Subcutaneous abdominal adipose tissue (tissue), 5 donors: ENCODE measurements around the gene LENG8.
"Not testable (repeated sequence)": the region's sequence is repeated elsewhere in the genome, so short reads cannot be mapped to it uniquely, and the experiment has no call there.

Experiments
- H3K27ac ChIP-seq: one replicate; pipeline ENCODE4 v1.7.0; 2013; ENCODE audit warnings: low read depth, mild to moderate bottlenecking, inconsistent platforms, low read length, moderate library complexity
- H3K27me3 ChIP-seq, 5 donors: one replicate each; pipeline ENCODE4 v1.7.0; 2013; ENCODE audit warnings: low read length in 5 of 5, inconsistent platforms in 1 of 5; ENCODE audit not compliant: control insufficient read depth in 5 of 5, insufficient read depth in 4 of 5
- H3K36me3 ChIP-seq, 5 donors: one replicate each; pipeline ENCODE4 v1.7.0; 2013; ENCODE audit warnings: low read length in 5 of 5; ENCODE audit not compliant: control insufficient read depth in 5 of 5, insufficient read depth in 5 of 5
- H3K4me1 ChIP-seq, 5 donors: one replicate each; pipeline ENCODE4 v1.7.0; 2013; ENCODE audit warnings: low read length in 5 of 5, mild to moderate bottlenecking in 3 of 5, moderate library complexity in 1 of 5; ENCODE audit not compliant: control insufficient read depth in 5 of 5, insufficient read depth in 5 of 5
- H3K4me3 ChIP-seq, 5 donors: one replicate each; pipeline ENCODE4 v1.7.0; 2013; ENCODE audit warnings: low read length in 5 of 5, low read depth in 1 of 5
- H3K9ac ChIP-seq, 5 donors: one replicate each; pipeline ENCODE4 v1.7.0; 2013; ENCODE audit warnings: low read length in 5 of 5, mild to moderate bottlenecking in 4 of 5, moderate library complexity in 3 of 5
- H3K9me3 ChIP-seq, 5 donors: one replicate each; pipeline ENCODE4 v1.7.0; 2013; ENCODE audit warnings: low read length in 5 of 5; ENCODE audit not compliant: control insufficient read depth in 5 of 5
- donor health status: healthy.
- donor health status: healthy.
- donor health status: healthy.
- donor health status: healthy.
- donor health status: healthy.

Gene LENG8

DNA sequence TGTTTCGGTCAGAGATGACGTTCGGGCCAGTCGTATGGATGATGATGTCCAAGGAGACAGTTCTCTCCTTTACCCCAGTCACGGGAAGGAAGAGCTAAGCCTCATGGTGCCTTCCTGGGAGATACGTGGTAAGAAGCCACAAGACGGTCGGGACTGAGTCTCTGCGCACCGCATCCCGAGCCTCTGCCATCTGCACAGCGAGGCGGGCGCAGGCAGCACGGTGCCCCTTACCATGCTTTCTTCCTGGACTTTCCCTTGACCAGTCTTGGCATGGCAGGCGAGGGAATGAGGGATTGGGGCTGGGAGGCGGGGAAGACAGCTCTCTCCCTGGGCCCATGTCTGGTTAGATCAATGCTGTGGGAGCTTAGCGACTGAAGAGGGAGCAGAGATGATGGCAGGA is 43.6 kb downstream of the LENG8 start:
- H3K27ac ChIP-seq: no peak overlapping the region
- peaks cover 0 to 10% (median 4%) of the 10 kb centered on the region in 5 donors for H3K27me3 ChIP-seq
- no peak overlapping the region for H3K4me3 ChIP-seq
- H3K4me1 ChIP-seq: no peaks in the 10 kb centered on the region
- no peaks in the 10 kb centered on the region for H3K36me3 ChIP-seq
- H3K9ac ChIP-seq: no peak overlapping the region
- no peaks in the 10 kb centered on the region for H3K9me3 ChIP-seq

DNA sequence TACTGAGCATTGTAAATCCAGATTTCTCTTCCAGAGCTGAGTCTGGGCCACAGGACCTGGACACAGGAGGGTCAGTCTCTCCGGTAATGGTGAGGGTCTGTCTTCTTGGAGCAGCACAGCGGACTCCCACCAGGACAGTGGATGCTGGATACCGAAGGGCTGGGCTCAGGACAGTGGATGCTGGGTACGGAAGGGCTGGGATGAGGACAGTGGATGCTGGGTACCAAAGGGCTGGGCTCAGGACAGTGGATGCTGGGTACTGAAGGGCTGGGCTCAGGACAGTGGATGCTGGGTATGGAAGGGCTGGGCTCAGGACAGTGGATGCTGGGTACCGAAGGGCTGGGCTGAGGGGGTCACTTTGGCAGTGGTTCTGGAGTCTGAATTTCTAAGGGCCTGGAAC is 44.1 kb downstream of the LENG8 start:
- not testable (repeated sequence) for H3K4me3 ChIP-seq, H3K4me1 ChIP-seq, H3K36me3 ChIP-seq, H3K9ac ChIP-seq, H3K9me3 ChIP-seq, H3K27ac ChIP-seq
- peaks cover 0 to 10% (median 4%) of the 10 kb centered on the region in 5 donors for H3K27me3 ChIP-seq

DNA sequence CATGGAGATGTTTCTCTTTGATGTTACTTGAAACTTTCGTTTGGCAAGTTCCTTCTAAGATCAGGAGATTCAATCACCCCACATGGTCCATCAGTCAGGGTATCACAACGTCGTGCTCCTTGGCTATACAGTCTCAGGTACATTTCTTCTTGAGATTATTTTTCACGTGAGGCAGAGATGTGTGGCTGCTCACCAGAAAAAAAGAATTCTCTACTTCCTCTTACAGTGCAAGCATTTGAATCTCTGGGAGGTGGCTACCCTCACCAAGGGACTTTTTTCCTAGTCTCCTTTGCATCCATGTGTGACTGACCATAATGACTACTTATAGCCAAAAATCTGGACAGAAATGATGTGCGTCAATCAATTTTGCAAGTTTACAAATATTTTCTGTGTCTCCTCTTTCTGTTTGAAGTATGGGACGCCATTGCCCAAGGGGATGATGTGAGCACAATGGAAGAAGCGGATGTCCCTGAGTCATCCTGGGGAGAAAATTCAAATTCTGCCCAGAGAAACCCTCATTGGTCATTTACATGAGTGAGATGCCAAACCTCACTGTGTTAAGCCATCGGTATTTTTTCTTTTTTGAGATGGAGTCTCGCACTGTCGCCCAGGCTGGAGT is 45.1 kb downstream of the LENG8 start:
- Histone ChIP-seq H3K36me3 (no peaks in the 10 kb centered on the region), H3K27me3 (peaks cover 0 to 10% (median 4%) of the 10 kb centered on the region in 5 donors), H3K27ac (no peak overlapping the region), H3K4me1 (no peaks in the 10 kb centered on the region), H3K4me3 (no peak overlapping the region), H3K9me3 (no peaks in the 10 kb centered on the region), H3K9ac (no peak overlapping the region)

DNA sequence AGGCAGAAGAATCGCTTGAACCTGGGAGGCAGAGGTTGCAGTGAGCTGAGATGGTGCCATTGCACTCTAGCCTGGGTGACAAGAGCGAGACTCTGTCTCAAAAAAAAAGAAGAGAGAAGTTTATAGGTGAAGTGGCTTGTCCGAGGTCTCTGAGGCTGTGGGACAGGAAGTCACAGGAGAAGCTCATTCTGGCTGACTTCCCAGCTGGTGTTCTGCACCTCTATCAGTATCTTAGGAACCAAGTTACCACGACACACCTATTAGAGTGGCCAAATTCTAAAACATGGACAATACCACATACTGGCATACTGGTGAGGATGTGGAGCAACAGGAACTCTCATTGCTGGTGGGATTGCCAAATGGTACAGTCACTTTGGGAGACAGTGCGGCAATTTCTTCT is 46.3 kb downstream of the LENG8 start:
- H3K4me1 ChIP-seq, H3K36me3 ChIP-seq, H3K9ac ChIP-seq, H3K9me3 ChIP-seq, H3K27ac ChIP-seq, H3K4me3 ChIP-seq: not testable (repeated sequence)
- peaks cover 0 to 10% (median 4%) of the 10 kb centered on the region in 5 donors for H3K27me3 ChIP-seq

DNA sequence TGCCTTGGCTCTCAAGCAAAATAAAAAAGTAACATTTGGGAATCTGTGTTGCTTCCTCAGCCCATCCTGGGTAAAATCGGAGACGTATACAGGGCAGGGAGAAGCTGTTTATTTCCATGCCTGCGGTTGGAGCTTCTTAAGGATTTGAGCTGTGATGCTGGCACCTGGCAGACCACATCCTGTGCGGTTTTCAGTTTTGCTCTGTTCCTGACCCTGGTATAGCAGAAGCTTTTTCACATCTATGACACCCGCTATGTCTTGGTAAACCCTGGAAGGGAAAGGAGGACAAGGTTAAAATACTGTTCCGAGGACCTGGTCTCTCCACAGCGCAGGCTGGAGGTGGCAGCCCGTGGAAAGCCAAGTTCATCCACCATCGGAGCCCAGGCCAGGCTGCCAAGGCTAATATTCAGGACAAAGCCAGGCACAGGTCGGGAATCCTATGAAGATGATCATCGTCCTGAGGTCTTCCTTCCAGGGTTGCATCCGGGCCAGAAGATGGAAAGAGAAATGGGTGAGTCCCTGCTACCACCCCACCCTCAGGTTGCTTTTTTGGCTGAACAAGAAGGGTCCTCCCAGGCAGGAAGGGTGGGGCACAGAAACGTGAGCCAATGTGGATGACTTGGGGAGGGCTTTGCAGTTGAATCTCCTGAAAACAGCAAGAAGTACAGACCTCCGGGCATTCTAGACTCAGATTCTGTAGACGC is 48.9 kb downstream of the LENG8 start:
- not testable (repeated sequence) for H3K36me3 ChIP-seq, H3K9me3 ChIP-seq, H3K4me3 ChIP-seq, H3K9ac ChIP-seq, H3K27ac ChIP-seq, H3K4me1 ChIP-seq
- H3K27me3 ChIP-seq: peaks cover 0 to 14% (median 3%) of the 10 kb centered on the region in 5 donors

DNA sequence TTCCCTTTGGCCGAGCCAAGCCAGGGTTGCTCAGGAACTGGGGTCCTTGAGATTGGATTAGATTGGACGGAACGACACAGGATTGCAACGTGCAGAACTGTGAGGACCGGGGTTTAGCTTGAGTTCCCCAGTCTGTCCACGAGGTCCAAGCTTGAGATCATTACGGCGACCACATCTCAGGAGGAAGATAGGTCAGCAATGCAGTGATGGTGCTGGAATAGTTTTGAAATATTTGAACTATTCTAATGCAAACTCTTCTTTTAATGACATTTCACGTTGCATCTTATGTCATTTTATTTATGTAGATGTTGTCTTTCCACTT is 49.4 kb downstream of the LENG8 start:
- H3K27me3 ChIP-seq: peaks cover 0 to 13% (median 0%) of the 10 kb centered on the region in 5 donors
- not testable (repeated sequence) for H3K4me3 ChIP-seq, H3K9ac ChIP-seq, H3K9me3 ChIP-seq, H3K36me3 ChIP-seq, H3K27ac ChIP-seq, H3K4me1 ChIP-seq

DNA sequence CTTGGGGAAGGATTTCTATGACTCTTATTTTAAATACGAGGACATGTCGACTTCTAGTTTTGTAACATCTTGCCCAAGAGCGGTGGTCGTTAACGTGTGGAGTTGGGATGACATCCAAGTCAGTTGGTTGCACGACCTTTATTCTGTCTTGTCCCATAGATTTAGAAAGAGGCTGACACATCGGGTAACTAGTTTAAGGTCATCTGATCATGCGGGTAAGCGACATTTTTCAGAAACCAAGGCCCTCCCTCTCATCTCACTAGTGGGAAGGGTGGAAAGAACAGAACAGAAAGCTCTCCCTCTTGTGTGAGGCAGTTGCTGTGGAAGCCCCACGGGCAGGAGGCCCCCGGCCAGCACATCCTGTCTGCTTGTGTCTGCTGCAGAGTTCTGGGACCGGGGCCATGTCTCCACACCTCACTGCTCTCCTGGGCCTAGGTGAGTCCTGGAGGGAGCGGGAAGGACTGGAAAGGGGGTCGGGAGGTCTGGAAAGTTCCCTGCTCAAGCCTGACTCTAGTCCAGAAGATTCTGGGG is 53.6 kb downstream of the LENG8 start, which contains the start of gene LAIR2:
Gene LAIR2, plus strand, starts transcription at position 314 of the 531 bp plus-strand sequence. Its CDS starts 88 bp downstream, at position 402.
- no peak within 1 kb of the TSS for H3K27ac ChIP-seq
- no peak within 1 kb of the TSS for H3K4me3 ChIP-seq
- no peak within 1 kb of the TSS for H3K9ac ChIP-seq
- H3K4me1 ChIP-seq: no peaks in the 10 kb centered on the region
- H3K27me3 ChIP-seq: peaks cover 0 to 7% (median 0%) of the 10 kb centered on the region in 5 donors
- H3K36me3 ChIP-seq: no peaks in the 10 kb centered on the region
- H3K9me3 ChIP-seq: no peaks in the 10 kb centered on the region

DNA sequence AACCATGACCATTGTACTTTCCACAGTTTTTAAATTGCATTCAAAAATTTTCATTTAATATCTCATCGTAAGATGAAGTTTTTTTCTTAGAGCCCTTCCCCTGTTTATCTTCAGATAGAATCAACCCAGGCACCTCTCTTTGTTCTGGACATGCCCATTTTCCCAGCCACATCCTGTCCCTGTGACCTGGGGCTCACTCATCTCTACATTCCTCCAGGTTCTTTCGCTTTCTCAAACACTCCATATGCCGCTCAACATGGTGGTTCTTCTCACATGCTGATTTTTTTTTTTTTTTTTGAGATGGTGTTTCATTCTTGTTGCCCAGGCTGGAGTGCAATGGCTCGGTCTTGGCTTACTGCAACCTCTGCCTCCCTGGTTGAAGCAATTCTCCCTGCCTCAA is 56.5 kb downstream of the LENG8 start:
- H3K9ac ChIP-seq, H3K9me3 ChIP-seq, H3K4me3 ChIP-seq, H3K36me3 ChIP-seq, H3K27ac ChIP-seq, H3K4me1 ChIP-seq, H3K27me3 ChIP-seq: not testable (repeated sequence)

DNA sequence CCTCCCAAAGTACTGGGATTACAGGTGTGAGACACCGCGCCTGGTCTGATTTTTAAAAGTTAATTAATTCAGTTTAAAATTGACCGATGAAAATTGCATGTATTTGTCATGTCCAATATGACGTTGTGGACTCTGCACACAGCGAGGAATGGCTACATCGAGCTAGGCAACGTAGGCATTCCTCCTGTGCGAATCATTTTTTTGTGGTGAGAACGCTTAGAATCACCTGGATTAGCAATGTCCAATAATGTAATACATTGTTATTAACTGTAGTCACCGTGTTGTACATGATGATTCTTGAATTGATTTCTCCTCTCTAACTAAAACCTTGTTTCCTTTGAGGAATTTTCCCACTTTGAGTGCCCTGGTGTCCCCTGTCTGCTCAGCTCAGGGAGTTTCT is 57.1 kb downstream of the LENG8 start:
- H3K27ac ChIP-seq: no peak overlapping the region
- H3K9ac ChIP-seq: no peak overlapping the region
- no peaks in the 10 kb centered on the region for H3K9me3 ChIP-seq
- peaks cover 3 to 6% (median 3%) of the 10 kb centered on the region in 5 donors for H3K27me3 ChIP-seq
- no peaks in the 10 kb centered on the region for H3K4me1 ChIP-seq
- no peaks in the 10 kb centered on the region for H3K36me3 ChIP-seq
- no peak overlapping the region for H3K4me3 ChIP-seq

DNA sequence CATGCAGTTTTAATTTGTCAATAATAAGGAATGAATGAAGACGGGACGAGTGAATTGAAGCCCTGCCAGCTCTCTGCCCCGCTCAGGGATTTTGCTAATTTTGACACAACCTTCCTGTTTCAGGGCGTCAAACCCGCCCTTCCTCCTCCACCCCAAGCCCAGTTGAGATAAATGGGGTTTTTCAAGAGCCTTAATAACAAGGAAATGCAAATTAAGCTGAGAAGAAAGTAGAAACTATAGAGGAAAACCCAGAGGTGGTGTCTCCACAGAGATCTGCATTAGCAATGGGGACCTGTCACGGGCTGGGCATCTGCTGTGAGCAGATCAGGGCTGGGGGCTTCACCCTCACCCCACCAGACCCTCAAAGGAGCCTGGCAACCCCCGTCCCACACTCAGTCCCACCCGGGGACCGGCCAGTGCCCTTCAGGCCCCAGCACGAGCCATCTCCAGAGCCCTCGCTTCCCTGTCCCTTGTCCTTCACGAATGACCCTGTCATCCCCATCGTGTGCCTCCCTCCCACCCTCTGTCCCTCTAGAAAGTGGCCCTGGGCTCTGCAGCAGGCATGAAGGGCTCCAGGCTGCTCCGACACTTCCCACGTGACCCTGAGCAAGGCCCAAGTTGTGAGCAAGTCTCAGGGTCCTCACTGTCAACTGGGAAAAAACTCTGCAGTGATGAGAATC is 58.2 kb downstream of the LENG8 start:
- H3K36me3 ChIP-seq, H3K27me3 ChIP-seq, H3K4me1 ChIP-seq, H3K9ac ChIP-seq, H3K27ac ChIP-seq, H3K9me3 ChIP-seq, H3K4me3 ChIP-seq: not testable (repeated sequence)
